KMS-11 (cell line): ENCODE measurements around the gene RGS10.
"Not testable (repeated sequence)": the region's sequence is repeated elsewhere in the genome, so short reads cannot be mapped to it uniquely, and the experiment has no call there.

Experiments used
- H2AFZ ChIP-seq: fragments of 200-600 bp; sonication (generic); 2 replicates; pipeline ENCODE4 v1.6.1; 2016; ENCODE audit warnings: antibody characterized with exemption, mixed run types, low read depth
- H3K27ac ChIP-seq: fragments of 200-600 bp; sonication (generic); 2 replicates; pipeline ENCODE4 v1.6.1; 2016; ENCODE audit warnings: mild to moderate bottlenecking, mixed run types
- H3K27me3 ChIP-seq: fragments of 200-600 bp; sonication (generic); 2 replicates; pipeline ENCODE4 v1.6.1; 2017; ENCODE audit warnings: mild to moderate bottlenecking, low read depth, mixed run types, moderate library complexity; ENCODE audit not compliant: insufficient read depth
- H3K36me3 ChIP-seq: fragments of 200-600 bp; sonication (generic); 2 replicates; pipeline ENCODE4 v1.6.1; 2017; ENCODE audit warnings: mild to moderate bottlenecking, mixed run types; ENCODE audit not compliant: insufficient read depth
- H3K4me1 ChIP-seq: fragments of 200-600 bp; sonication (generic); 2 replicates; pipeline ENCODE4 v1.6.1; 2016; ENCODE audit warnings: mild to moderate bottlenecking, low read depth, mixed run types; ENCODE audit not compliant: poor library complexity, severe bottlenecking
- H3K4me2 ChIP-seq: fragments of 200-600 bp; sonication (generic); 2 replicates; pipeline ENCODE4 v1.7.0; 2016; ENCODE audit warnings: mild to moderate bottlenecking, mixed run types
- H3K4me3 ChIP-seq: fragments of 200-600 bp; sonication (generic); IDR thresholded peaks from 2 replicates; pipeline ENCODE4 v1.6.1; 2017; ENCODE audit warnings: low read depth, low read length, mixed read lengths; ENCODE audit not compliant: insufficient read depth
- H3K79me2 ChIP-seq: fragments of 200-600 bp; sonication (generic); 2 replicates; pipeline ENCODE4 v1.6.1; 2016; ENCODE audit warnings: low read depth, mixed run types; ENCODE audit not compliant: insufficient read depth
- H3K9ac ChIP-seq: fragments of 200-600 bp; sonication (generic); 2 replicates; pipeline ENCODE4 v1.6.1; 2016; ENCODE audit warnings: mild to moderate bottlenecking, mixed run types
- H4K20me1 ChIP-seq: fragments of 200-600 bp; sonication (generic); 2 replicates; pipeline ENCODE4 v1.6.1; 2016; ENCODE audit warnings: mild to moderate bottlenecking, mixed run types; ENCODE audit not compliant: insufficient read depth
- CTCF ChIP-seq: fragments of 200-600 bp; sonication (generic); conservative IDR thresholded peaks from 2 replicates; pipeline ENCODE4 v1.6.1; 2017; ENCODE audit warnings: low read depth, mild to moderate bottlenecking, antibody characterized with exemption, low read length, moderate library complexity, mixed read lengths

The RGS10 gene

GRCh38 chr10:119575506-119575905 is 33.0 kb upstream of the RGS10 start:
- Histone ChIP-seq H3K27me3 (no peaks in the 10 kb centered on the region), H3K79me2 (no peaks in the 10 kb centered on the region; the same call in 1 of the 2 replicates), H2AFZ (no peak overlapping the region), H3K4me3 (no peak overlapping the region), H3K9ac (no peak overlapping the region), H4K20me1 (no peaks in the 10 kb centered on the region; the same call in 1 of the 2 replicates), H3K4me2 (no peak overlapping the region), H3K36me3 (peaks cover 16% of the 10 kb centered on the region; the same call in 1 of the 2 replicates), H3K4me1 (no peaks in the 10 kb centered on the region), H3K27ac (no peak overlapping the region)
- TF ChIP-seq CTCF, result no peak

GRCh38 chr10:119567978-119568377 is 25.5 kb upstream of the RGS10 start:
- Histone ChIP-seq H3K9ac (no peak overlapping the region), H3K36me3 (no peaks in the 10 kb centered on the region), H4K20me1 (no peaks in the 10 kb centered on the region), H3K79me2 (no peaks in the 10 kb centered on the region), H2AFZ (no peak overlapping the region), H3K27me3 (no peaks in the 10 kb centered on the region), H3K4me3 (no peak overlapping the region), H3K4me1 (no peaks in the 10 kb centered on the region), H3K27ac (no peak overlapping the region), H3K4me2 (no peak overlapping the region)
- no peak for TF ChIP-seq CTCF

DNA sequence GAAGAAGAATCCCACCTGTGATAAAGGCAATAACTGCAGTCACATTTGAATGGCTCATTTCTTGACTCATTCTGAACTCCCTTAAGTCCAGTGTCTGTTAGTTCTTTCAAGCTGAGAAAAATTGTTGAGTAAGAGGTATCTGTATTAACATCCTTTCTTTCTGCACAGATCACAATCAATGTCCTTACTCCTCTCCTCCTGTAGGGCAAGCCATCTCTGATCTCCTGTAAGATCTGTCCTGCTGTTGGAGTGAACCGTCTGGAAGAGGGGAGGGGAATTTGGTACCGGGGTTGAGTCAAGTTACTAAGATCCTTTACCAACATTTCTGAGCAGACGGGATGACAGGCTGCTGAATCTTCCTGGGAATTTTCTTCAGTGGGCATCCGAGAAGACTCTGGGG is 19.6 kb upstream of the RGS10 start:
- Histone ChIP-seq H3K27me3 (no peaks in the 10 kb centered on the region), H3K4me1 (no peaks in the 10 kb centered on the region), H3K4me3 (no peak overlapping the region), H4K20me1 (no peaks in the 10 kb centered on the region), H2AFZ (no peak overlapping the region), H3K9ac (no peak overlapping the region), H3K27ac (no peak overlapping the region), H3K36me3 (no peaks in the 10 kb centered on the region), H3K4me2 (no peak overlapping the region), H3K79me2 (no peaks in the 10 kb centered on the region)
- no peak for TF ChIP-seq CTCF

- not testable (repeated sequence) for H3K36me3 ChIP-seq, H3K4me3 ChIP-seq, H3K9ac ChIP-seq, H4K20me1 ChIP-seq, H2AFZ ChIP-seq, H3K4me1 ChIP-seq, H3K27ac ChIP-seq, H3K4me2 ChIP-seq, H3K27me3 ChIP-seq, H3K79me2 ChIP-seq
Observed at GRCh38 chr10:119559511-119559910, 17.0 kb upstream of the RGS10 start.

DNA sequence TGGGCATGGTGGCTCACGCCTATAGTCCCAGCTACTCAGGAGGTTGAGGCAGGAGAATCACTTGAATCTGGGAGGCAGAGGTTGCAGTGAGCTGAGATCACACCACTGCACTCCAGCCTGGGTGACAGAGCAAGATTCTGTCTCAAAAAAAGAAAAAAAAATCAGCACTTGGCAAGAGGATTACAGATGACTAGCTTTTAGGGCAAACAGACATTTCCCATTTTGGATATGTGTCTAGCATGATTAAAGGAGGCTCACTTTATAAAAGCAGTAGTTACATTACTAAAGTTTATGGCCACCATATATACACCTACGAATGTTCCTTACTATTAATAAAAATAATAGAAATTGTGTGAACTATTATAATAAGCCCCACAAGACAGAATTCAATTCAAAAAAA is 13.6 kb upstream of the RGS10 start:
- not testable (repeated sequence) for H2AFZ ChIP-seq, H3K9ac ChIP-seq, H3K27ac ChIP-seq, H3K36me3 ChIP-seq, H3K4me3 ChIP-seq, H3K4me2 ChIP-seq, H3K4me1 ChIP-seq, H3K79me2 ChIP-seq, H3K27me3 ChIP-seq, H4K20me1 ChIP-seq
